Kidney (tissue), 14 donors: Measurements from ENCODE around the gene NRCAM. TPM values are rescaled to one million over a fixed set of nuclear protein-coding genes. Genes with fewer than 3 reads are reported as not detected.

ENCODE experiments used
- DNase-seq, 5 donors: peaks; one replicate each; pipeline ENCODE4 v3.0.0-alpha.2; 2013 to 2020
- FAIRE-seq: peaks from 2 replicates; lab custom pipeline; 2012; peaks lifted over from hg19 to GRCh38; lab: Jason Lieb, UNC
- H3K27ac ChIP-seq, 2 donors: one replicate each; pipeline ENCODE4 v1.7.0; 2013; ENCODE audit warnings: low read depth in 2 of 2, low read length in 2 of 2, inconsistent platforms in 1 of 2
- H3K27me3 ChIP-seq: one replicate; pipeline ENCODE4 v1.7.1; 2013; ENCODE audit warnings: low read length, inconsistent platforms; ENCODE audit not compliant: control insufficient read depth, insufficient read depth
- H3K36me3 ChIP-seq, 3 donors: one replicate each; pipeline versions ENCODE4 v1.7.0 to v1.7.1; 2013; ENCODE audit warnings: low read length in 3 of 3, control low read depth in 1 of 3, inconsistent platforms in 1 of 3; ENCODE audit not compliant: insufficient read depth in 3 of 3, control insufficient read depth in 2 of 3
- H3K4me1 ChIP-seq, 3 donors: one replicate each; pipeline versions ENCODE4 v1.7.0 to v1.7.1; 2013; ENCODE audit warnings: low read length in 3 of 3, inconsistent platforms in 1 of 3, low read depth in 1 of 3; ENCODE audit not compliant: control insufficient read depth in 2 of 3, insufficient read depth in 2 of 3
- H3K4me3 ChIP-seq, 3 donors: one replicate each; pipeline versions ENCODE4 v1.7.0 to v1.8.1; 2013; ENCODE audit warnings: low read length in 3 of 3, control low read depth in 1 of 3, inconsistent platforms in 1 of 3
- H3K9ac ChIP-seq, 3 donors: one replicate each; pipeline versions ENCODE4 v1.7.0 to v1.7.1; 2013; ENCODE audit warnings: low read length in 3 of 3, control low read depth in 1 of 3, inconsistent platforms in 1 of 3
- H3K9me3 ChIP-seq, 3 donors: one replicate each; pipeline versions ENCODE4 v1.7.0 to v1.7.1; 2013; ENCODE audit warnings: low read length in 3 of 3, control low read depth in 1 of 3, inconsistent platforms in 1 of 3; ENCODE audit not compliant: control insufficient read depth in 2 of 3, insufficient read depth in 1 of 3
- intact Hi-C: fragments of 100-400 bp; cut with DNase I; formaldehyde crosslinking; loops from one replicate; pipeline ENCODE4 v1.11.1; 2022
- polyA plus RNA-seq: library from polyadenylated mRNA; stranded (reverse); fragments of 350-450 nt; fragmentation: Illumina TruSeq; extraction: RNeasy Lipid Tissue Mini Kit (QIAGEN cat#74804); gene quantifications from one replicate; pipeline ENCODE4 v1.2.3, GENCODE V29; 2014; ENCODE audit warnings: low read depth, low replicate concordance; ENCODE audit not compliant: insufficient read depth
- total RNA-seq: library from RNA; stranded (reverse); fragmentation: NEBNext Ultra II Directional; extraction: Animal tissue kit (Norgen Biotek cat#: 25700); gene quantifications from one replicate; pipeline ENCODE4 v1.2.1, GENCODE V29; 2021
- TF ChIP-seq, protein P1 (sequence below): IDR thresholded peaks from 3 replicates; pipeline ENCODE4 v1.5.1; 2012; ENCODE audit warnings: mild to moderate bottlenecking, moderate library complexity, borderline replicate concordance; ENCODE audit not compliant: insufficient read depth; ENCODE audit errors: extremely low read depth
- donor health status: control.
- donor health status: control.
- donor health status: control.
- donor health status: control.
- donor health status: control.
- donor health status: DM: yes; HTN: yes; CAD: no.
- donor health status: Normal renal cell carcinoma (clear cell type).

The NRCAM gene
- total and polyA plus RNA-seq, 2 donors from 2014 or later: 16.8 to 20.6 TPM

DNA sequence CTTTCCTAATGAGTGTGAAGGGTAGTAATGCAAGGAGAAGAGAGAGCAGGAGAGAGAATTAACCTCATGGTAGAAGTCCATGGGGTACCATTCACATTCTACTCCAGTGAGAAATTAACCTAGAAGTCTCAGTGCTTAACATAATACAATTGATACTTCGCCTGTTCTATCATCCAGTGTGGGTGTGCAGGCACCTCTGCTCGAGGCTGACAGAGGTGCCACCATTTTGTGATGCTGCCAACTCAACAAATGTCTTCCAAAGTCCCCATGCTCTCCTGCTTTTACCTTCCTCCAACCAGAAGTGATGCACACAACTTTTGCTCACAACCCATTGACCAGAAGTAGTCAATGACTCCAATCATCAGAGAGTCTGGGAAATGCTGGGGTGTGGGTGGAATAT lies 207.8 kb downstream of the NRCAM start:
- intact Hi-C loops: no loop called here
- Histone ChIP-seq H3K36me3 (no peaks in the 10 kb centered on the region), H3K27ac (no peak overlapping the region), H3K9ac (no peak overlapping the region), H3K4me3 (no peak overlapping the region), H3K4me1 (peaks cover 0 to 14% (median 2%) of the 10 kb centered on the region in 3 donors), H3K9me3 (no peaks in the 10 kb centered on the region), H3K27me3 (no peaks in the 10 kb centered on the region)
- TF ChIP-seq, protein P1, sequence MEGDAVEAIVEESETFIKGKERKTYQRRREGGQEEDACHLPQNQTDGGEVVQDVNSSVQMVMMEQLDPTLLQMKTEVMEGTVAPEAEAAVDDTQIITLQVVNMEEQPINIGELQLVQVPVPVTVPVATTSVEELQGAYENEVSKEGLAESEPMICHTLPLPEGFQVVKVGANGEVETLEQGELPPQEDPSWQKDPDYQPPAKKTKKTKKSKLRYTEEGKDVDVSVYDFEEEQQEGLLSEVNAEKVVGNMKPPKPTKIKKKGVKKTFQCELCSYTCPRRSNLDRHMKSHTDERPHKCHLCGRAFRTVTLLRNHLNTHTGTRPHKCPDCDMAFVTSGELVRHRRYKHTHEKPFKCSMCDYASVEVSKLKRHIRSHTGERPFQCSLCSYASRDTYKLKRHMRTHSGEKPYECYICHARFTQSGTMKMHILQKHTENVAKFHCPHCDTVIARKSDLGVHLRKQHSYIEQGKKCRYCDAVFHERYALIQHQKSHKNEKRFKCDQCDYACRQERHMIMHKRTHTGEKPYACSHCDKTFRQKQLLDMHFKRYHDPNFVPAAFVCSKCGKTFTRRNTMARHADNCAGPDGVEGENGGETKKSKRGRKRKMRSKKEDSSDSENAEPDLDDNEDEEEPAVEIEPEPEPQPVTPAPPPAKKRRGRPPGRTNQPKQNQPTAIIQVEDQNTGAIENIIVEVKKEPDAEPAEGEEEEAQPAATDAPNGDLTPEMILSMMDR: no peak
- FAIRE-seq (no peak), DNase-seq (no peak)

DNA sequence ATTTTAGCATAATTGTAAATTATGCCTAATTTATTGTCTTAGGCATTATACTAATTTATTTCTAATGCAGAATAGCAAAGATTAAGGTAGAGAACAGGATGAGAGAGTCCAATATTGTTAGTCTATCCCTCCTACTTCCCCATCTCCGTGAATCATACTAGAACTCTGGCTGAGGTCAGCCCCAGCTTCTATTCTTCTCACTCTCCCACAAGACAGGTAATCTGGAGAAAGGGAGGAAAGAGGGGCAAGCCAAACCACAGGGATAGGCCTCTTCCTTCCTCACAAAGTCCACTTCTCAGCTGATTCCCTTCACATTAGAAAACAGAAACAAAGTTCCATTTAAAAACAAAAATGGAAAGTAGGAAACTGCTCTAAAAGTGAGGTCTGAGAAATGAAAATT lies 208.6 kb downstream of the NRCAM start:
- Histone ChIP-seq H3K9me3 (no peaks in the 10 kb centered on the region), H3K27me3 (no peaks in the 10 kb centered on the region), H3K36me3 (no peaks in the 10 kb centered on the region), H3K4me1 (peaks cover 0 to 14% (median 2%) of the 10 kb centered on the region in 3 donors), H3K9ac (no peak overlapping the region), H3K4me3 (no peak overlapping the region), H3K27ac (no peak overlapping the region)
- DNase-seq (no peak), FAIRE-seq (no peak)
- intact Hi-C loops: no loop called here
- TF ChIP-seq, protein P1: no peak

DNA sequence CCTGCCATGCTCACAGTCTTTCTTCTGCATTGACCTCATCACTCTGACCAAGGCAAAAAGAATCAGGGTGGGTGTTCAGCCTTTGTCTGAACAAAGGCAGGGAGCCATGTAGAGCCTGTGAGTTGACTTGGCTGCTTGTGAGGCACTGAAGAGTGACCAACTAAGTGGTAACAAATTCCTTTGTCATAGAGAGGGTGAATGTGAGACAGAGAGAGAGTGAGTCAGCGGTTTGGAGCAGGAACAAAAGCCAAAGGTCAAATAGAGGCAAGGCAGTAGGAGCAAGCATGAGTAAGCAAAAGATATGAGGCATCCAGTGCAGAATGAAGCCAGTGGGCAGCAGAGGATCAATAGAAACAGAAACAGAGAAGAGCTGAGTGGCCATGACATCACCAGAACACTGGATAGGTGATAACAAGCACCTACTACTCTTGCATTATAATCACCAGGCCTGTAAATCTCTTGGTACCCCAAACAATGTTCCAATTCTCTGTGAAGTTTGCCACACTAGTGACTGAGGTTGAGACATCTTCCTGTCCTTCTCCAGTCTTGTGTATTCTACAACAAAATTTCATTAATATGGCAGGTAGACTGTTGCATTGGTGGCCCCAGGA lies 209.9 kb downstream of the NRCAM start:
- TF ChIP-seq, protein P1: no peak
- no peak overlapping the region for H3K9ac ChIP-seq
- H3K9me3 ChIP-seq: no peaks in the 10 kb centered on the region
- peak overlapping the region; percentile 20 to 29 for H3K27ac ChIP-seq
- H3K4me3 ChIP-seq: peak overlapping the region in 1 of 3 donors; percentile 0
- no peaks in the 10 kb centered on the region for H3K27me3 ChIP-seq
- intact Hi-C loops: no loop called here
- peaks cover 0 to 14% (median 2%) of the 10 kb centered on the region in 3 donors for H3K4me1 ChIP-seq
- DNase-seq: peak in 4 of 5 donors; percentile 46 to 87 (median 76)
- H3K36me3 ChIP-seq: no peaks in the 10 kb centered on the region
- peak; percentile 50 for FAIRE-seq
